GM19467 (cell line): Measurements from ENCODE around the gene CNN3.

Experiments
- ATAC-seq: cut with Tn5 transposase; IDR thresholded peaks from one replicate; pipeline ENCODE4 v1.9.1; 2021; ENCODE audit warnings: mild to moderate bottlenecking, moderate library complexity; ENCODE audit not compliant: unreplicated experiment

CNN3 gene

DNA sequence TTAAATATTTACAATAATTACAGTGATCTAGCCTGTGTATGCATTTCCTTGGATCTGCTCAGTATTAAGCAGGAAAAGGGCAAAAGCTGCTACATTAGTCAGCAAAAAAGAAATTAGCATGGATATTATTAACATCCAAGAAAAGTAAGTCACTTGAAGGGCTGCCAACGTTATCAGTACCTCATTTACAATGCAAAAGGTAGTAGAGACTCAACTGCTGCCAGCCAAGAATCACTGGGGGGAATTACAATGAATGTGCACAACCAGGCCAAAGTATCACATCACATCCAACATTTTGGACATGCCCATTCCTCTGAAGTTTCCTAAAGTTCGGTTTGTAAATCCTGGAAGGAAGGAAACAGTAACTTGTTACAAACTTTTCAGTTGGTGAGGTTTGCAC, 1.9 kb downstream of the CNN3 start:
- ATAC-seq: no peak

DNA sequence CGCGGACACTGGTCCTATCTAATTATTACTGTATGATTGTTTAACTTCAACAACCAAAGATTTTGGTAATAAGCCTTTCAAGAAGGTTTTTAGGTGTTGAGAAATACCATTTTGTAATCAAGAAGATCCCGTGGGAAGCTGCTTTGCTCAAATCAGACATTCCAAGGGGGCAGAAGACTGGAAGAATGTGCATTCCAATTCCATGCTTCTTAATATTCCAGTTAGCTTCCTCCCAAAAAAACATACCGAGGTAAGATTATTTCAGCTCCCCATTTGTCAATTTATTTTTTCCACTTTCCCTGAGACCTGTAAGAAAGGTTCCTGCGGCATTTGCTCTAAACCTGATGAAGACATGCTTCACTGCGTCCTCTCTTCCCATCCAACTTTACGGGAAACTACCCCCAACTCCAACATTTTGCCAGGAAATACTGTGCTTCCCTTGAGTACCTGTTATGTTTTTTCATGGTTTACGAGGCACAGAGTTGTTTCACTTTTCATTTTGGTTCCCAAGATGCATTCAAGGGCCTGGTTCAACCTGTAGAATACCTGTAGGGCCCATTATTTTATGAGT, 4.1 kb downstream of the CNN3 start:
- no peak for ATAC-seq

- no peak for ATAC-seq
Measured at GRCh38 chr1:94921977-94922376, 4.9 kb downstream of the CNN3 start.

- no peak for ATAC-seq
Measured at GRCh38 chr1:94920061-94920460, 6.8 kb downstream of the CNN3 start.

DNA sequence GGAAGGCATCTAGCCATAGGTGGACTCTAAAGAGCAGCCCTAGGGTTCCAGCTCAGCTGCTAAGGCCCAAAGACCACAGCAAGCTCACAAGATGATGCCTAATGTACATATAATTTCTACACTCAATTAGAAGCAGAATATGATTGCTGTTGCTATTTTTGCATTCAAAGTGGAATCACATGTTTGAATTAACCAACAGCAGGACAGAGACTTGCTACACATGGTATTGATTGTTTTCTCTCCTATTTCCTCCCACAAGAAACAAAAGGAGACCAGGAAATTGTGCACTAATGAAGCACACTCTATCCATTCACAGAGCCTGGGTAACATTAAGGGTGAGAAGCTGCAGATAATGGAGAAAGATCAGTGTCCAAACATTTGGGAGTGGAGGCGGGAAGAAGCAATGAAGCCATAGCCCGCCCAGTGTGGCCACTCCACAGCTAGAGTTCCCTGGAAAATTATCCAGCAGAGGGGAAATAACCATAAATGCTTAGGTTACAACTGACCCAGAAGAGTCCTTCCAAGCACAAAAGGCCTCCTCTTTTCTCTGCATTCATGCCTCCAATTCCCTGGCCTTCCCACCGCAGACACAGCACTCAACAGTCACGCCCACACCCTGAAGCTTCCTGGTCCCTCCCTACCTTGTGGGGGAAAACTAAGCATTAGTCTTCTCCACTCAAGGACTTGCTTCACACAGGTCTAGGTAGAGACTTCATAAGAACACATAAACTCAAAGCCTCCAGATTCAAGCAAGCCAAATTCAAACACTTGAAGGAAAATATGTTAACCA, 7.5 kb downstream of the CNN3 start:
- no peak for ATAC-seq

DNA sequence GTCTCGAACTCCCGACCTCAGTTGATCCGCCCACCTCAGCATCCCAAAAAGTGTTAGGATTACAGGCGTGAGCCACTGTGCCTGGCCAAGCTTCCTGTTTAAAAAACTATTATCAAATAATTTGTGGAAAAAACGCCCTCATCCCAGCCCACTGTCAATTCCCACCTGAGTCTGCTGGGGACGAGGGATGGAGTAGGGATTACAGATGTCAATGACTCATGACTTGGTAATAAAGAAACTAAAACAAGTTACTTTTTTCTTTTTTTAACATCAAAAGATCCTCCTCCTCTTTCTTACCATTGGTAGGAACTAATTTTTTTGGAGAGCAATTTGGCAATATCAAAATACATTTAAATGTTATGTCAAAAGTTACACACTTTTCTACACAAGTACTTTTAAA, 9.7 kb downstream of the CNN3 start:
- ATAC-seq: no peak

DNA sequence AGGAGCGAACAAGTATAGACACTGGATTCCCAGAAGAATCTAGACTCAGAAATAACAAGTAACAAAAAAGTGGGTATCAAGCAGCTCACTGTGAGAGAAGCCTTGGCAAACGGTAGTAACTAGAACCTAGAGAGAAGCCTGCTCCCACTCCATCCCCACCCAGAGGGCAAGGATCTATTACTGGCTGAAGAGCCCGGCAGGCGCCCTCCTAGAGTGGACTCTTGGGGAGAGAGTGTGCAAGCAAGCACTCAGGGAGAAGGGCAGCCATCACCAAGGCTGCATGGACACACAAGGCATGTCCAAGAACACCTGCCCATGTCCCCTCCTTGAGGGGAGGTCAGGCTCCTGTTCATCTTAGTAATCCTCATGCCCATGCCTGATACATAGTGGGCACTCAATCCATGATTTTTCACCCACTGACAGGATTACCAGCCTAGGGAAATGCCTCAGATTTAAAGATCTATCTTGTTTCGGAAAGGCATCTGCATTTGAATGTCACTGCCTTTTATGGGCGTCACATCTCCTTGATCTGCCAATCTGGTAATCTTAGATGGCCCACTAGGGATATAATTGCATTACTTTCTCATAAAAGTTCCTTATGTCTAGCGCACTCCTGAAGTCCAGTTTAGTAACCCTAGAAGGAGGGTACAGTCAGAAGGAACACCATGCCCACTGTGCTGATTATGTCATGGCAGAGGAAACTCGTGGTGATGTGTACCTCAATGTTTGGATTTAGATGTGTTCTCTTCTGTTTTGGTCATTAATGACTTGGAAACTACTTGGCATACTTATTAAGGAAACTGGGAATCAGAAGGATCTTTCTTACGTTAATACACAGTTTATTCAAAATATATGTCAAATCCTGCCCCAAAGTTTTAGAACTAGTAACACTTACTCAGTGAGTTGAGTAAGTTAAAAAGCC, 14.4 kb downstream of the CNN3 start:
- no peak for ATAC-seq

DNA sequence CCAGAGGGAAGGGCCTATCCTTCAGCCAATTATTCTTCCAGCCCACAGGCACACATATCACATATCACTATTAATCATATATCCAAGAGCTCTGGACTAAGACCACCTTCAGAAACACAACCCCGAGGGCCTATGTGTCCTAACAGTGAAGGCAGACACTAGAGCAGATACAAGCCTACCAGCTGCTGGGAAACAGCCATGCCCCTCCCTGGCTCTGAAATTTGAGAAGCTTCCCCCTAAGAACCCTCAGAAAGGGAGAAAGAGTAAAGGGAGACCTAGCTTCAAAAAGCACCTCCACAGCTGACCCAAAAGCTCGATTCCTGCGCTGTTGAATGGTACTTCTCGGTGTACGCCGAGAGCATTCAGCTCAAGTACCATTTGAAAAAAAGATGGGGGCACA, 17.4 kb downstream of the CNN3 start:
- ATAC-seq: no peak

DNA sequence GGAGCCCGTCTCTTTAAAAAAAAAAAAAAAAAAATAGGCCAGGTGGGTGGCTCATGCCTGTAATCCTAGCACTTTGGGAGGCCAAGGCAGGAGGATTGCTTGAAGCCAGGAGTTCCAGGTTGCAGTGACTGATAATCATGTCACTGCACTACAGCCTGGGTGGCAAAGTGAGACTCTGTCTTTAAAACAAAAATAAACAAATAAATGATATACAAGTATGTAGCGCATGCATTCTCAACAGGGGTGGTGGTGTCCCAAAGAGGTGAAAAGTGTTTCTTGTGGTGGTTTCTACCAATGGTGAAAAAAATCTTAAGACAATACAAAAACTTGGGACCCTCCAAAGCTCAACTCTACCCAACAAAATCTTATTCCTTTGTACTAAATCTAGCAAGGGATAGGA, 17.9 kb downstream of the CNN3 start:
- ATAC-seq: no peak

- ATAC-seq: no peak
Measured at GRCh38 chr1:94908190-94908589, 18.7 kb downstream of the CNN3 start.

GRCh38 chr1:94907136-94907535, 19.8 kb downstream of the CNN3 start:
- ATAC-seq: no peak

DNA sequence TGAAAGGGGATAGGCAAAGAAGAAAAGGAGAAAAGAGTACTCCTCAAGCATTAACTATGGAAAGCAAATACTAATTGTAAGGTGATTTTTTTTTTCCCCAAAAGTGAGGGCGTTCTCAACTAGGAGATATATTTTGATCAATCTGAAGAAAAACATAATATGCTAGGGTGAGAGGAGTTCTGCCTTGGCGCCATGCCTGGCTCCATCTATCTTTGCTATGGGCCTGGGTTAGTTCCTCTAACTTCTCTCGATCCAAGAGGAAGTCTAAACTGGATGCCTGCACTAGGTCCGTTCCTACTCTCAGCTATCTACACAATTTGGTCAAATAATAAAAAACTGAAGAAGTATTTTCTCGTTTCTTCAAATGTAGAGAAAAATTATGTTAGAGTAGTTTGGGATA, 20.5 kb downstream of the CNN3 start:
- no peak for ATAC-seq

DNA sequence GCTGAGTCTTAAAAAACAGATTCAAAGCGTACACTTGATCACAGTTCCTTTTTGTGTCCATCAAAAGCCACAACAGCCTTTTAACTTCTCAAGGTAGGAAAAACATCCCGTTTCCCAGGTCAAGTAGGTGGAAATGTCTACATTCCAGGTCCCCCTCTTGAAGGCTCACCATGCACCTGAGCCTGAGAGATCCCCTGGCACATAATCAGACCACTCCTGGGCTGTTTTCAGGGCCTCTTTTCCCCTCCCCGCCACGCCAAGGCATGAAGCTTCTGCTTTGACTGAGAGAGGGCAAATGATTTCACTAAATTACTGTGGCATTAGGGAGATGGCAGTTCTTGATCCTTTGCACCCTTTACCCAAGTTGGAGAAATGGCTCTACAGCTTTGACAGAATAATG, 21.7 kb downstream of the CNN3 start:
- no peak for ATAC-seq

GRCh38 chr1:94903280-94904009, 23.5 kb downstream of the CNN3 start:
- no peak for ATAC-seq

GRCh38 chr1:94901841-94902240, 25.1 kb downstream of the CNN3 start:
- no peak for ATAC-seq

DNA sequence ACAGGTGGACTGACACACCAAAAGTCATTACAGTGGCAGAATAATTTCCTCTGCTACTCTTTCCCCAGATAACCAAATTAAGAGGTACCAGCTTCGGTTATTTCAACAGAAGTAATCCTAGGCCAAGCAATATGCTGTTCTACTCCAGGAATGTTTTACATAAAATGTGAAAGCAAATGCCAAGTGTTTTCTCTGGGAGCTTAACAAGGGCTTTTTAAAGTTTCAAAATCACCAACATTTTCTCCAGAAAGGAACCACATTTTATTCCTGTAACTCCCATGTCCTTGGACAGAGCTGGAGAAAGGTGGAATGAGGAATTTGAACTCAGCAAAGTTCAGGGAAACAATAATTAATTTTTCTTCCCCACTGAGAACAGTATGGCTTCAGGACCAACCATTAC, 27.2 kb downstream of the CNN3 start:
- no peak for ATAC-seq

DNA sequence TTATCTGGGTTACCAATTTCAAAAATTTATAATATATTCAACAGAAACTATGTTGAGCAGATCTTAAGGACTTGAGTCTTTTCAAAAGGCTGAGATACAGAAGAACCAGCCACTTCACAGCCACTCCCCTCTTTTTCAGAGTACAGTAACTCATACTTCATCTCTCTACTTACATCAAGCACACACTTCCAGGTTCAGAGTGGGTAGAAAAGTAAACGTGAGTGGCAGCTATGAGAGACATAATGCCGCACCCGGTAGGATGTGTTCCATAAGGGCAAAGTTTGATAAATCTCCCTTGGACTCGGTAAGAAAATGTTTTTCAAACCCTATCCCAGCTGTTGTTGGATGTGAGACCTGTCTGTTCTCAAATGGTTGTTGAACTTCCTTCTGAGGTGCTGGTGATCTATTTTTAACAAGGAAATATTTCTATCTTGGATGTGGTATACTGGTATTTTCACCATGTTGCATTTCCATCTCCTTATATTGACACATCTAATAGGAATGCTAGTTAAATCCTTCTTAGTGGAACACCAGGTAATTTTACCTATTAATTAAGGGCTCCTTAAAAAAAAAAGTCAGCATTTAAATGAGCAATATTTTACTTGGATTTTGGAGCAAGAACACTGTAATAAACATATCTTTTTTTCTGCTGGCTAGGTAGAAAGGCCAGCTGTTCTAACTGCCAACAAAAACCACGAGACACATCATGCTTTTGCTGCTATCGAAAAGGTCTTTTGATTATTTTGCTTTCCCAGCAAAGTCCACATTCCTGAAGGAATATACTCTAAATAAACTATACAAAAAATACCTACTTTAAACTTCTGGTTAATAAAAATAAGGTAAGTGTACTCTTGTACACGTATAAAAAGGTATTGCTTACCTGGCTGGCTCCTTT, 28.2 kb downstream of the CNN3 start:
- ATAC-seq: no peak

DNA sequence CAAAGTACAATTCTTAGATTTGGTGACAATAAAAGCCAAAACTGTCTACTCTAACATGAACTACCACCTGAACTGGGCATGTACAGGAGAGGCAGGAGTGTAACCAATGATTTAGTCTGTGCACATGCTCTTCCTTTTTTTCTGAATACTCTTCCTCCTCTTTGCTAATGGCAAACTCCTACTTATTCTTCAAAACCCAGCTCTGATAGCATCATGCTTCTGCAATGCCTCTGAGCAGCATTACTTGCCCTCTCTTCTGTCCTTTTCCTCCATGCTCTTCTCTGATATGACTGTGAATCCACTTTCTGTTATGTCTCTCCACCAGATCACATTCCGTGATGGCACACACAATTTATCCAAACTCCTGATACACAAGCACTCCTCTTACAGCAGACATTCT, 31.4 kb downstream of the CNN3 start:
- no peak for ATAC-seq

- ATAC-seq: no peak
Measured at GRCh38 chr1:94894630-94895029, 32.3 kb downstream of the CNN3 start.

DNA sequence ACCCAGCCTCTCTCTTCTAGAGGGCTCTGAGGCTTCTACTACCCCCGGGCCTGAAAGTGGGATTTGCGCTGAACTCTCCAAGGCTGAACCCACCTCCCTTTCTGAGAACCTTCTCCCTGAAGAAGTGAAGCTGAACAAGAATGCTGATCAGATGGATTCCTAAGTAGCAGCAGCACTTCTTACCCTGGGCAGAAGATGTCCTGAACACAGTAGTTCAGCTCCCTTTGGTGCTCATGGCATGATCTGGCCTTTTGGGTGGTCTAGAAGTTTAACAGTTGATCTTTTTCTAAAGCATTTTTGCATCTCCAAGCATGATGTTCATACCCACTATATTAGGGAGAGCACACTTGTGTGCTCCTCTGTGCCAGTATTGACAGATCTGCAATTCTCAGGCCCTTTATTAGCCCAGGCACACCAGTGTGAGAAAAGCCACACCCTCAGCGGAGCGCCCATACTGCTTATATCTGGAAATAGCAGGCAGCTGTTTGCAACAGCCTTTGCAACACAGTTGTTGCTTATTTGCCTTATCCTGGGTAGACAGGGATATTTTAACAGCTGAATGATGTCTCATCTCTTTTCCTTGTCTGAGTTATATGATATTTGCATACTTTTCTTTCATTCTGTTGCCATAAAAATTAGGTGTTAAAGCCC, 34.2 kb downstream of the CNN3 start:
- ATAC-seq: no peak
